Type B pancreatic cell (in vitro differentiated cells): ENCODE results near the gene FNBP1. TPM values are rescaled to one million over a fixed set of nuclear protein-coding genes. Genes with fewer than 3 reads are reported as not detected.

Experiments used
- DNase-seq: peaks from one replicate; pipeline ENCODE4 v3.0.0; 2021; ENCODE audit warnings: mixed read lengths; ENCODE audit not compliant: unreplicated experiment; ENCODE audit errors: extremely low spot score
- H3K27ac Mint-ChIP-seq: 2 replicates; pipeline ENCODE4 v1.8.0; 2021; ENCODE audit warnings: mild to moderate bottlenecking, mixed read lengths
- H3K27me3 Mint-ChIP-seq: 2 replicates; pipeline ENCODE4 v1.8.0; 2021; ENCODE audit warnings: mixed read lengths
- H3K36me3 Mint-ChIP-seq: 2 replicates; pipeline ENCODE4 v1.8.0; 2021; ENCODE audit warnings: mixed read lengths
- H3K4me1 Mint-ChIP-seq: one replicate; pipeline ENCODE4 v1.8.0; 2021; ENCODE audit warnings: mixed read lengths; ENCODE audit not compliant: unreplicated experiment
- H3K4me3 Mint-ChIP-seq: 2 replicates; pipeline ENCODE4 v1.8.0; 2021; ENCODE audit warnings: mild to moderate bottlenecking, mixed read lengths
- H3K9me3 Mint-ChIP-seq: 2 replicates; pipeline ENCODE4 v1.8.0; 2021; ENCODE audit warnings: mixed read lengths
- CTCF ChIP-seq: fragments of 200-600 bp; sonication (generic); conservative IDR thresholded peaks from 2 replicates; pipeline ENCODE4 v1.5.0; 2021; ENCODE audit warnings: antibody characterized with exemption, mild to moderate bottlenecking
- total RNA-seq: library from RNA; stranded (reverse); gene quantifications from 2 replicates; pipeline ENCODE4 v1.2.1, GENCODE V29; 2021; ENCODE audit warnings: low replicate concordance

Gene FNBP1
- total RNA-seq, 1 donor from 2014 or later: 38.6 TPM

GRCh38 chr9:129865668-129866320 is 177.2 kb downstream of the FNBP1 start:
- Mint-ChIP-seq H3K4me1 (no peaks in the 10 kb centered on the region), H3K27me3 (no peaks in the 10 kb centered on the region), H3K36me3 (peaks cover 18% of the 10 kb centered on the region), H3K27ac (no peak overlapping the region), H3K9me3 (no peaks in the 10 kb centered on the region), H3K4me3 (no peak overlapping the region)
- TF ChIP-seq CTCF: no peak
- no peak for DNase-seq

GRCh38 chr9:129864991-129865647 is 177.9 kb downstream of the FNBP1 start:
- Mint-ChIP-seq H3K27ac (peak overlapping the region; percentile 63), H3K4me3 (no peak overlapping the region), H3K27me3 (no peaks in the 10 kb centered on the region), H3K9me3 (no peaks in the 10 kb centered on the region), H3K4me1 (no peaks in the 10 kb centered on the region), H3K36me3 (peaks cover 18% of the 10 kb centered on the region)
- DNase-seq: no peak
- TF ChIP-seq CTCF: no peak

- Mint-ChIP-seq H3K4me3 (no peak overlapping the region), H3K9me3 (no peaks in the 10 kb centered on the region), H3K36me3 (peaks cover 18% of the 10 kb centered on the region), H3K27me3 (no peaks in the 10 kb centered on the region), H3K27ac (no peak overlapping the region), H3K4me1 (no peaks in the 10 kb centered on the region)
- TF ChIP-seq CTCF: no peak
- DNase-seq: no peak
Observed at GRCh38 chr9:129863059-129863690, 179.8 kb downstream of the FNBP1 start.

GRCh38 chr9:129861447-129861827 is 181.6 kb downstream of the FNBP1 start:
- Mint-ChIP-seq H3K4me1 (no peaks in the 10 kb centered on the region), H3K27me3 (no peaks in the 10 kb centered on the region), H3K9me3 (no peaks in the 10 kb centered on the region), H3K4me3 (no peak overlapping the region), H3K27ac (no peak overlapping the region), H3K36me3 (peaks cover 15% of the 10 kb centered on the region)
- DNase-seq: no peak
- no peak for TF ChIP-seq CTCF

- no peak for TF ChIP-seq CTCF
- Mint-ChIP-seq H3K4me3 (no peak overlapping the region), H3K27me3 (no peaks in the 10 kb centered on the region), H3K27ac (no peak overlapping the region), H3K36me3 (peaks cover 15% of the 10 kb centered on the region), H3K9me3 (no peaks in the 10 kb centered on the region), H3K4me1 (no peaks in the 10 kb centered on the region)
- DNase-seq: no peak
Observed at GRCh38 chr9:129860653-129861446, 182.1 kb downstream of the FNBP1 start.
